HEK293T (cell line): ENCODE results near the gene EIPR1.

ENCODE experiments used
- ARNT ChIP-seq: fragments of 450-650 bp; IDR thresholded peaks from 2 replicates; pipeline ENCODE4 v1.6.1; 2017; ENCODE audit warnings: mild to moderate bottlenecking
- ZNF384 ChIP-seq: fragments of 450-650 bp; IDR thresholded peaks from 2 replicates; pipeline ENCODE4 v1.6.1; 2016

DNA sequence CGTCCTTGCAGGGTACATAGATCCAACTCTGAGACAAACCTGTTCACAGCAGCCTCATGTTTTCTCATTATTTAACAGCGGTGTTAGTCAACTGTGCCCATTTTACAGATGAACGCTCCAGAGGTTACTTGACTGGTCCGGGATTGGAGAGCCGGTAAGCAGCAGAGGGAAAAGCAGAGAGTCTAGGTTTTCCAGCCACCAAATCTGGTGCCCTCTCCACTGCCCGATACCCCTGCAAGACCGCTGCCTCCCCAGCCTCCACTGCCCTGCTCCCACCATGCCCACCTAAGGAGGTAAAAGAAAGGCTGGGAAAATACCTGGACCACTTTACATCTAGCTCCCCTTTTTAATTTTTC lies 51.5 kb downstream of the EIPR1 start:
- no peak for TF ChIP-seq ARNT
- no peak for TF ChIP-seq ZNF384
